GM19193 (cell line): ENCODE data around the gene PPP2R3A.

Source experiments
- POLR2A ChIP-seq: IDR thresholded peaks from 4 replicates; pipeline ENCODE4 v1.6.1; 2011; ENCODE audit not compliant: insufficient read depth, insufficient read length; ENCODE audit errors: extremely low read depth

The PPP2R3A gene

GRCh38 chr3:135990903-135991302, 25.4 kb downstream of the PPP2R3A start:
- no peak for TF ChIP-seq POLR2A

- TF ChIP-seq POLR2A: no peak
These were observed 26.1 kb downstream of the PPP2R3A start for GRCh38 chr3:135991621-135992020.

GRCh38 chr3:135992072-135992471, 26.5 kb downstream of the PPP2R3A start:
- TF ChIP-seq POLR2A: no peak

GRCh38 chr3:135994708-135995337, 29.3 kb downstream of the PPP2R3A start:
- TF ChIP-seq POLR2A: no peak

GRCh38 chr3:135995766-135996165, 30.2 kb downstream of the PPP2R3A start:
- no peak for TF ChIP-seq POLR2A

GRCh38 chr3:135997554-135998320, 32.2 kb downstream of the PPP2R3A start:
- no peak for TF ChIP-seq POLR2A

- TF ChIP-seq POLR2A: no peak
These were observed 42.7 kb downstream of the PPP2R3A start for GRCh38 chr3:136008221-136008620.

- TF ChIP-seq POLR2A: no peak
These were observed 43.4 kb downstream of the PPP2R3A start for GRCh38 chr3:136008732-136009470.

GRCh38 chr3:136018876-136019275, 53.3 kb downstream of the PPP2R3A start:
- TF ChIP-seq POLR2A: no peak

- TF ChIP-seq POLR2A: no peak
These were observed 56.3 kb downstream of the PPP2R3A start for GRCh38 chr3:136021803-136022202.

GRCh38 chr3:136022529-136023263, 57.2 kb downstream of the PPP2R3A start:
- TF ChIP-seq POLR2A: no peak

GRCh38 chr3:136023264-136023978, 57.9 kb downstream of the PPP2R3A start:
- no peak for TF ChIP-seq POLR2A

GRCh38 chr3:136036306-136036705, 70.8 kb downstream of the PPP2R3A start:
- TF ChIP-seq POLR2A: no peak

GRCh38 chr3:136038668-136039067, 73.1 kb downstream of the PPP2R3A start:
- no peak for TF ChIP-seq POLR2A
